ENCODE data around the gene GRM7.

The GRM7 gene

DNA sequence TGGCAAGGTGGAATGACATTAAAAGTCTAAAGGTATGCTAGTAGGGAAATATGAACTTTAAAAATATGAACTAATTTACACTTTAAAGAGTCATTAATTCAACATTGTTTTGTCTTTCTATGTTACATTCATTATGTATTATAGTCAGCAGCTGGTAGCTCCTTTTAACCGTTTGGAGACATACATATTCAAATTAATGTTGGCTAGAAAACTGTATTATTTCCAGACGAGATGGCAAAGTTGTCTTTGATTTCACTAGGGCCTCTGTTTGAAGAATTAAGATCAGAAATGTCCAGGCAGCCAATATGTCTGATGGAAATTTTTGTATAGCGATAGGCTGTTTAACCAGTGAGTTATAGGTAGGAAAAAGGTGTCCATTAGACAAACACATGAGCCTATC, 817.6 kb downstream of the GRM7 start:
- DNase-seq, result no peak

DNA sequence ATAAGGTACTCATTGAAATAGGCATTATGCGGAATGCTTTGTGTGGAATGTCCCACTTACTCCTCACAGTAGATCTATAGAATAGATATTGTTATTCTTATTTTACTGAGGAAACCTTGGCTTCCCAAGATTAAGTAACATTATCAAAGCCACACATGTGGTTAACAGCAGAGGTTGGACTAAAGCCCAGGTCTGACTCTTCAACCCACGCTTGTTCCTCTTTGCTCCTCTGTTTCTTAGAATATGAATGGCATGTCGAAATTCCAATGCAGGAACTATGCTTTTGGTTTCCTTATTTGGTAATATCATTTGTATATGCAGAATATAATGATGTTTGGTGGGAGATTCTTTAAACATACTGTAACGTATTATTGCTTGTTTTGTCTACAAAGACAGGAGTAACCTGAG, 821.9 kb downstream of the GRM7 start:
- peak; percentile 39 for DNase-seq

DNA sequence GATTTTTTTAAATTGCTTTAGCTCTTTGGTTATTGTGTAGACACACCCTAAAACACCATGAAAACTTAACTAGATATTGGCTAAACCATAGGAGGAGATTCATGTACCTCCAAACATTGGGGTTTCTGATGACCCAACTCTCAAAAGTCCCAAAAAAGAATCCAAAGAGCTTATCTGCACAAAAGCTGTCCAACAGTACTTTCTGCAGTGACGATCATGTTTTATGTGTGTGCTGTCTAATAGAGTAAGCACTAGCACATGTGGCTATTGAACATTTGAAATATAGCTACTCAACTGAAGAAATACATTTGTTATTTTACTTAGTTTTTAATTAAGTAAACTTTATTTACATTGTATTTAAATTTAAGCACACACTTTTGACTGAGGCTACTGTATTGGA, 822.5 kb downstream of the GRM7 start:
- DNase-seq, result no peak

DNA sequence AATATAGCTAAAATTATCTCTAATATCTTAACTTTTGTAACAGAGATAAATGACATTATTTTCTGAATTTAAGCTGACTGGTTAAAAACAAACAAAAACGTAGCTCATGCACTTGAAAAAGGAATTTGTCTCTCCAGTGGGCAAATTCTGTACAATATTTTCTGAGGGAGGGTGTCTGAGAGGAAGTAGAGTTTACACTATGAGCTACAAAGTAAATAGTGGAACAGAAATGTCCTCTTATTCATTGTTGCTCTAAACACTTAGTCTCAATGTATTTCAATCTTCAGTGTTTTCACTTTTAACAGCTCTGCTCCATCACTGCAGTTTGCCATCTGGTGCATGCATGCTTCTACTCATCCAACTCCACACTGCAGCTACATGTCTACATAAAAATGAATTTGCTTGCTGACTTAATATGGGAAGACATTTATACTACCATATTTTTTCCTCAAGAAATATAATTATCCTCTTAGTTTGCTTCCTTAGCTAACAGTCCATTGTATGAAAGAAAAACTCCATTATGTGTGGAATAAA, 823.3 kb downstream of the GRM7 start:
- DNase-seq, result no peak

DNA sequence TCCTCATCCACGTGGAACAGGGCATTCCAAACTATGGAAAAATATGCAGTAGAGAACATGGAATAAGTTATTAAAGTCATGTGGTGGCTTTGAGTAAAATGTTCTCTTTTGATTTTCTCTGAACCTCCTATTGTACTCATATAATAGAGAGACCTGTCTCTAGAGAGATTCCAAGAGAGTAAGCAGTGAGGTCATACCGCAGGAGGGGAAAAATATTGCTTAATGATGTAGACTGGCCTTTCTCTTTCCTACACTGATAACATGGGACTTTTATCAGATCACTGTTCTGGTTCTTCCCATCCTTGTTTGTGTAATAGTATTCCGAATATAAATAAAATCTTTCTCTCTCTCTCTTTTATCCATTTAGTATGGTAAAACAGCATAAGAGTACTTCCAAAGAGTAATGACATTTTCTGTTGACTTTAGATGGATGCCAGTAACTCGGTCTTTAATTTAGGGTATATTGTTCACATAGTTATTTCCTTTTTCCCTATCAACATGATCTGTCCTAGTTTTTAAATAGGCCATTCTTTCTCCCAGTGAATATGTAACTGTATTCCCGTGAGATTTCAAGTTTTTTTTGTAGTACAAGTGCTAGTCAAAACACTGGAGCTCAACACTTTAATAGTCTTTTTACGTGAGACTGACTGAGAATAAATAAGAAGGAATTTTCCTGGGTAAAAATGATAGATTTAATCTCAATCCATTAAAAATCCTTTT, 826.7 kb downstream of the GRM7 start:
- no peak for DNase-seq

DNA sequence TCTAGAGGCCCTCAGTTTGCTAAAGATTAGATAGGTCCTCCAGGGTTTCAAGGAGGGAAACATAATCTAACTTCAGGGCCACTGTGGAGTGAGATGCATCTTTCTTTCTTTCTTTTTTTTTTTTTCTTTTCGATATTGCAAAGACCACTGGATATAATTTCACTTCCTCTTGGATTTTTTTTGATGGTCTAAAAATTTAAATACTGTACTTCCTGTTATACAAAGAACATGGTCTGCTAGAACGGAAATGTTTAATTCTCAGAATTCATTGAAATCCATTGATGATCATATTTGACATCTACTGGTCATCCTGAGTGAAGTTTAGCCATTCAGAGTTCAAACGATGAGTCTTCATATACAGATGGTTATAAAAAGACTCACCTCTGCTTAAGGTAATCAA, 832.0 kb downstream of the GRM7 start:
- no peak for DNase-seq

DNA sequence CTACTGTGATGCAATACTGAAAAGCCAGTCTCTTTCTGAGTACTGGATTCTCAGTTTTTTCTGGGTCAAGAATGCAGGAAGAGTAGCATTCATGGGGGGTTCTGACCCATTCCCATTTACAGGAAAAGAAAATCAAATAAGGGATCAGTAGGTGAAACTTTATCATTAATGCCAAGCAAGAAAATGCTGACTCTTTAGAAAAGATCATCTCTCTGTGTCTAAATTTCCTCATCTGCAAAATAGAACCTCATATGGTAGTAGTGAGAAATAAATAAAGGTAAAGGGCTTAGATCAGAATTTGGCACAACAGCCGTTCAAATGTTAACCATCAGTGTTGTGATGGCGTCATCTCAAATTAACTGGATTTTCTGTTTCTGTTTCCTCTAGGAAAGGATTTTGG, 833.1 kb downstream of the GRM7 start:
- no peak for DNase-seq

DNA sequence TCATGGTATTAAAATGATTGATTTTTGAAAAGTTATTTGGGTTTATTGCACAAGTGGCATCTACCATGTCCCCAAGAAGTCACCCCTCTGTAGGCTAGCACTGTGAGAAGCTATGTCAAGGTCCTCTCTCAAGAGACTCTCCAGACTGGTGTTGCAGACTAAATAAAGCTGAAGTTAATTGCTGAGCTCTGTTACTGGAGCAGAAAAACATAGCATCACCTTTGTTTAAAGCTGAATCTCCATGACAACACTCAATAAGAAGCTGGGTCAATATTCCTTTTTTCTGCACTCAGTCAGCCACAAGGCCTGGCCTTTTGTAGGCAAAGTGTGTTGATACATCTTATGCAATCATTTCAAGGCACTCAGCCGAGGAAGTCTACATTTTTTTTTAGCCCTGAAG, 834.1 kb downstream of the GRM7 start:
- no peak for DNase-seq

DNA sequence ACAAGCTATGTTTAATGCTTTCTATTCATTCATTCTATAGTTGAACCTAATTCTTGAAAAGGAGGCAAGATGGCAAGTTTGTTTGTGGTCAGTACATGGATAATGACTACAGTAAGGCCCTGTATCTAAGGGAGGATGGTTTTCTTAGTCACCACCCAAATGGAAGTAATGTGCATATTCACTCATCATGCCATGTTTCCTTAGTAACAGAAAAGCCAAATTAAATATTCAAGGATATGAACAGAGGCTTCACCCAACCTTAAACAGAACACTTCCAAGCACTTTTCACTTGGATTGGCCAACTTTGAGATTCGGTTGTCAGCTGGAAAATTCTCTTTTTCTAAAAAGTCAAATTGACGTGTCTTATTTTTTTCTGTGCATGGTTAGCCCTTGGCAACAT, 835.4 kb downstream of the GRM7 start:
- no peak for DNase-seq

DNA sequence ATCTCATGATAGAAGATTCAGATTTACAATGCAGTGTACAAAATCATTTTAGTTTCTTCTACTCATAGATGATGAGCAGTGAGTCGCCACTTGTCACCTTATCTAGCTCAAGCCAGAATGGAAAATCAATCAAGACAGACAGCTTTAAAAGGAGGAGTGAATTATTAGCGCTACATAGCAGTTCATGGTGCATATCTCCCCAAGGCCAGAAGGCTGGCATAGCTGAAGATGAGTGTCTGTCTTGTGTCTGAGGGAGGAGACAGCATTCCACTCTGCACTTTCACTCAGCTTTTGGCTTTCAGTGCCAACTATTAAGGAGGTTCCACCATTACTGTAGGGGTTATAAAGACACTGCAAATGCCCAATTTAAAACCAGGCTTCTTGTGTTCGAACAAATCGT, 836.6 kb downstream of the GRM7 start:
- no peak for DNase-seq

DNA sequence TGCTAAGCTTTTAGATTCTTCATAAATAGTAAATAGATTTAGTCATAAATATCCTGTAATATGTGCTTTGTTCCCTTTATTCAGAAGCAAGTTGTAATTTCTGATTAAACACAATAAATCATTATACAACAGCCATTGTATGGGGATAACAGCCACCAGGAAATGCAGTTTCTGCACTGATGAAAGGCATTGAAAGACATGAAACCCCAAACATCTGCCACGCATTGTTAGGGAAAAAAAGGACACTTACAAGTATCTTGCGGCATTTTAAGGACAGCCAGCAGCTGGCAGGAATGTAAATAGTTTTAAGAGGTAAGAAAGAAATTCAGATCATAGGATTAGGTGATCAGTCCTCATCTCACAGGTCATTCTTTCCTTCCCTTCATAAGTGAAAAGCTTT, 839.6 kb downstream of the GRM7 start:
- DNase-seq, result no peak

DNA sequence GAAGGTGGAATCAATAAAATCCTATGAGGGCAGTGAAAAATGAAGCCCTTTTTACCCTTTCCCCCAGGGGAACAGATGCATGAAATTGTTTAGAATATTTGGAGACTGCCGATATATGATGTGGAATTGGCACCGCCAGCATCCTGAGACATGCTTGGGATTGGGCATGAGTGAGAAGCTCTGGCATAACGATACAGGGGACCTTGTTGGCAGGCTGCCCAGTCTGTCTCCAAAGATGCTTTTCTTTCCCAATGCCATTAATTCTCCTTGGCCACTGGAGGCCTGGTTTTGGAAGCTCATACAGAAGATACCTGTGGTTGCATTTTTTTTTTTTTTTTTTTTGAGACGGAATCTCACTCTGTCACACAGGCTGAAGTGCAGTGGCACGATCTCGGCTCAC, 840.1 kb downstream of the GRM7 start:
- DNase-seq, result no peak

DNA sequence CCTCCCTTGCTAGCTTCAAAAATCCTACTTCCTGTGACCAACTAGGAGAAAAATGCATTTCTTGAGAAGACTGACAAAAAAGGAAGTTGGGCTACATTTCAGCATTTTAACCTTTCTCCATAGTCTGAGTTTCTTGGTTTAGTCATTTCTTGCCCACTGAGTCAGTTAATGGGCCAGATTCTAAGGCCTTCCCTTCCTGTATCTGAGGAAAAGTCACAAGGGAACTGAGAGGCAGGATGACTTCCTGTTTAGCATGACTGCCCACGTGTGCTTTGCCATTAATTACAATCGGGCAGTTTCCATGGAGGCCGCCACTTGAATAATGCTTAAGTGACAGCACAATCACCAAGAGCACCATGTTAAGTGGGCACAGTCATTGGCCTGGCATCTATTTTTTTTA, 846.3 kb downstream of the GRM7 start:
- no peak for DNase-seq

DNA sequence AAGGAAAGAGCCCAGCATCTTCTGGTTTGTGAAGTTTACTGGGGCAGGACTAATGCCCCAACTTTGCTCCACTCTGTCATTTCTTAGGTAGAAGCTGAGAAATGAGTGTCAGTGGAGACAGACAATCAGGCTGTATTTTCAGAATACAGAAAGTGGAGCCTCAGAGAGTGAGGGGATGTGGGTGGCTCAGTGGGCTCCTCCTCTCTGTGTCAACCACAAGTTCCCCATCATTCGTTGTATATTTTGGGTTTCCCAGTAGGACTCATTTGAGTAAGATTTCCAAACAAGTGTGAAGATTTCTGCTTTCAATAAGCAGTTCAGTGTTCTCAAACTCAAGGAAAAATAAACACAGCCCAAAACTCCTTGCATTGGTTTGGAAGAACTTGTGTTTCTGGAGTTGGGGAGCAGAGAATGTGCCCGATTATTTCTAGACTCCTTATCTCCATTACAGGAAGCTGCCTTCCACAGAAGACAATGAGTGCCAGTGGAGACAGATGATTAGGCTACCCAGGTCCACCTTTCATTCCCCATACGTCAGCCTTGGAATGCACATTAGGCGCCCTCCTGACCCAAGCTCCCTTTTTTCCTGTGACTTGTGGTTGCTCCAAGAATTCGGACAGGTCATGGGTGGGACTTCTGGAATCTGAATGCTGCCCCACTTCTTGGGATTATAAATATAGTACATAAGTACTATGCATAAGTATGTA, 848.6 kb downstream of the GRM7 start:
- DNase-seq, result no peak

DNA sequence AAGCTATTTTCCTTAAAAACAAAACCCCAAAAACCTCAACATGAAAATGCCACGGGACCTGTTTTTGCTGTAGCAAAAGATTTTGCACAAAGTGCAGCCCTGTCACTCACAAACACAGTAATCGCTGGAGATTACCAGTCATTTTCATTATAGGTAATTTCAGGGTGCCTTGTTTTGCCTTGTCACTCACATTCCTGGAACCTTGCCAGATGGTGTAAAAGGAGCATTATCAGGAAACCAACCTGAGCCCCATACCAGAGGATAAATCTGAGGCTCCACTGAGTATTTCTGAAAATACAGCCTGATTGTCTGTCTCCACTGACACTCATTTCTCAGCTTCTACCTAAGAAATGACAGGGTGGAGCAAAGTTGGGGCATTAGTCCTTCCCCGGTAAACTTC, 849.4 kb downstream of the GRM7 start:
- no peak for DNase-seq

DNA sequence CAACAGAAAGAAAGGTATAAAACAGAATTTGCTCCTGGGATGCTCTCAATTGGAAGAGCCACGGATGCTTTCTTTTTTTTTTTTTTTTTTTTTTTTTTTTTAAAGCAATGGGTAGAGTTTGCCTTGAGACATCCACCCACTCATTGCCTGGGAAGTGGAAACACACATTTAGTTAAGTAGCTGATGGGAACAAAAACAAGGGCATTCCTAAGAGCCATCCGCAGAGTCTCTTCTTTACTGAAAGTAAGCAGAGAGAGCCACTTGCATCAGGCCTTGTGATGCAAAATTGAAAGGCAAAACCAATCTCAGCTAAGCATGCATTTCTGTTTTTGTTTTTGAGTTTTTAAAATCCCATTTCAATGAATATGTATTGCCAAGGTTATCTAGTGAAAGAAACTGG, 852.8 kb downstream of the GRM7 start:
- DNase-seq, result no peak

DNA sequence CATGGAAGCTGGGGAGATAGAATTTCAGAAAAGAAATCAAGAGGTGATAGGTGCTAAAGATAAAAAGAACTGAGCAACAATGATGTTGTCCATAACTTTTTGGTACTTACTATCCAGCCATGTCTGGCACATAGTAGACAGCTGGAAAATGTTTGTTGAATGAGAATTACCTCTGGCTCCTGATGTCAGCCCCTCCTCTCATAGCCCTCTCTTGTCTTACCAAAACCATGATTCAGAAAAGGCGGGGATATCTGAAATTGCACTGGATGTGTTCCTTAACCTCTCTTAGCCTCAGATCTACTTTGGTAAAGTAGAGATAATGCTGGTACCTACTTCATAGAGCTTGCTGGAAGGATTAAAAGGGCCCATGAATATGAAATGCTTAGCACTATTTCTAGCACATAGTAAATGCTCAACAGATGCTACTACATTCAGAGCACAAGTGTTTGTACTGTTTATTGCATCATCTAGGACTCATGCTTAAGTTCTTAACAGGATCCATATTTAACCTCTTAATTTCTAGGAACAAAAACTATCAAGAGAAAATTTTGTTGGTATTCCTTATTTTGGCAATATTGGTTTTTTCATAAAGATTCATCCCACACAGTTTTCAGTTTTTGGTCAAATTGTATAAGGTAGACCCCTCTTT, 859.9 kb downstream of the GRM7 start:
- no peak for DNase-seq

DNA sequence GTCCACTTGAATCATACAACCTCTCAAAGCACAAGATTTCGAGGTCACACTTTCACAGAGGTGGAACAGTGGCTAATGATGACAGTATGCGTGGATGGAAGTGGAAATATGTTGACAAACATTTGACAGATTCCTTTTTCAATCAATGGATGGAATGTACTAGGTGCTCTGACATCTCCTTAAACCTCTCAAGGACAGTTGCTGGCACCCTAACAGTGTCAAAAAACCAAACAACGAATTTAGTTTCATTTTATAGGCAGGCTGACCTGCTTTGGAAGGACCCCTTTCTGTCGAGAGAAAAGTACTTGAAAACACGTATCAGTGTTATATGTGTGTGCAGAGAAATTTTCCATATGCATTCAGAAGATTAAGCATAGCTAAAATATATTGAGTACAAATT, 861.0 kb downstream of the GRM7 start:
- no peak for DNase-seq

DNA sequence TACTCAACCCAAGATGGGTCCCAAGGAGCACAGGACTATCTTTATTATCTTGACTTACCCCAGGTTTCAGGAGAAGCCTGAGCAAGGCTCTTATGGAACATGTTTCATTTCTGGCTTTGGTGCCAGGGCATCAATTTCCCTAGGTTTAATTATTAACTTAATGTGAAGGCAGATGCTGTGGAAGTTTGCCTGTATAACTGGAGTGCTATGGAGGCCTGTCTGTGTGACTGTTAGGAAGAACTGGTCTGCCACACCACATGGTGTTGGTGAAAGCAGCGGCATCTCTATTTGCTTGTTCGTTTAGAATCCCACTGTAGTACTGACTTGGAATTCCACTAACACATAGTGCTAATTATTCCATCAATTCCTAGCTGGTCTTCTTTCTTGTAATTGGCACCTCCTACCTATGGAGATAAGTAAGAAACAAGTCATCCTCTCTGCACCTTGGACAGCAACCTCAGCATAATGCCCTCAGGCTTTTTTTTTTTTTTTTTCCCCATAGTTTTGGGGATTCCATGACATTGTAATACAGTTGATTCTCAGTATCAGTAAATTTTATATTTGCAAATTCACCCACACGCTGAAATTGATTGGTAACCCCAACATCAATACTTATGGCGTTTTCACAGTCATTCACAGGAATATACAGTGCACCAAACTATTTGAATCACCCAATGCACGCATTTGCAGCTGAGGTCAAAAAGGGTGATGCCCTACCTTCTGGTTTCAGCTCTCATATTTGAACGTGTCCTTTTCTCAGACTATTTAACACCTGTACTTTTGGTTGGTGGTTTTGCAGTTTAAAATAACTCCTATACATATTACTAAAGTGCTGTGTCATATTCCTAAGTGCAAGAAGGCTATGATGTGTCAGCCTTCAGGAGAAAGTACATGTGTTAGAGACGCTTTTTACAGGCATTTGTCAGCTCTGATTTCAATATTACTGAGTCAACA, 867.9 kb downstream of the GRM7 start:
- no peak for DNase-seq

DNA sequence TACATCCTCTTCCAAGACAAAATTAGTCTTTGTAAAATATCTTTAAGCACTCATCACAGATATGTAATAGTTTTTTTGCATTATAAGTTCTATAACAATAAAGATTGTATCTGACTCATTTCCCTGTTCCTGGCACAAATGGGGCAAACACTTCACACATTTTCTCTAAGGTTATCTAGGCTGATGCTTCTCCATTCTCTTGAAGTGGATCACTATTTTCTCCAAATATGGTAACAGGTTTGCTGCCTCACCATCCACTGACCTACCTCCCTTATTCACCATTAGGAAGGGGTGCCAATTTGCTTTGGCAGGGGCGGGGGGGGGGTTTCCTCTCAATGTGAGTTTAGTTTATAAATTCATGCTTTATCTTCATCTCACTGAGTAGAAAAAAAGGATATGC, 873.0 kb downstream of the GRM7 start:
- no peak for DNase-seq

DNA sequence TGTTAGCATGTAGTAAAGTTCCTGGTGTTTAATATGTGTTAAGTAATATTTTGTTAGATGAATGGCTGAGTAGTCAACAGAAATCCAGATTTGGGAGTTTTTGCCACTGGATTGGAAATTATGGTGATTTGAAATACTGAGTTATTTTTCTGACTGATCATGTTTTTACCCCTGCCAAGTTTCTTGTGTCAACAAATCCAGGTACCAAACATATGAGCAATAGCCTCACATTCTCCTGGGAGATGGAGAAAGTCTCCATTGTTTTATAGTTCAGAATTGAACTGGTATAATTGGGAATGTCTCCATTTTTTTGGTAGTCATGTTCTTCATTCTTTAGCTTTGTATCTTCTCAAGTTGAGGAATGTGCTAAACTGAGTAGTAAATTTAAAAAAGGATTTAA, 873.5 kb downstream of the GRM7 start:
- DNase-seq, result no peak

DNA sequence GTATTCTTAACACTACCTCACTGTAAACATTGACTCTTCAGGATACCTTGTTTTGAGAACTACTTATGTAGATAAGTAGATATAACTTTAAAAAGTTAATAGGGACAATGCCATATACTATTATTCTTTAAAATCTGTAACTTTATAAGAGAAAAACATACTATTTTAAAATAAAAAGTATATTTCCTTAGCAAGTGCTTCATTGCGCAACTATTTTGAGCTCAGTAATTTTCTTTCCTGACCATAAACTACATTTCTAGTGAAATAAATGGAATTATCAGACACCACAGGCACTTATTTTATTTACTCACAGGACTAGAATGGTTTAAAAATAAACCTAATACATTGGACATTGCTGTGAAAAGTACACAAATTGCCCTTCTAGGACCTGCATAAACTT, 876.3 kb downstream of the GRM7 start:
- DNase-seq, result no peak

DNA sequence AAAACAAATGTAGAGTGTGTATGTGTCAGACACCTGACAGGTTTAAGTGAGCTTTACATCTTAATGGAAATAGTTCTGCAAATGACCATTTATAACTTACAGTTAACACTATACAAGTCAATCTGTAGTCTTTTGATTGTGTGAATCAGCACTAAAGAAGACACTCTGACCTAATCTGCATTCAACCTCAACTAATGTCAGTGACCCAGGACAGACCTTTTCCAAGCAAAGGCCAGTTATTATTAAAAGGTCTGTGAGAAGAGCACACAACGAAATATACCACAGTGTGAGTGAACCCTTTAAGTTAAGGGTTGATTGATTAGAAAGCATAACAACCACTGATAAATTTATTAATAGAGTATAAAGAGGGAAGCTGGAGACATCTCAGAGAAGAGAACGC, 878.8 kb downstream of the GRM7 start:
- DNase-seq, result no peak
